ENCODE results near the gene RRAGC. TPM values are rescaled to one million over a fixed set of nuclear protein-coding genes. Genes with fewer than 3 reads are reported as not detected.

Gene RRAGC
- total and polyA plus RNA-seq, 2 donors (not counting 1 experiment from before 2014, with no cell fraction given) = 27.4 to 53.4 TPM

GRCh38 chr1:38827318-38827717 is 32.3 kb downstream of the RRAGC start:
- Histone ChIP-seq H3K4me2 (ENCODE audit: extremely low read depth, insufficient read depth, low read length) (no peak overlapping the region), H3K9me3 (ENCODE audit: control insufficient read depth, insufficient read depth, low read depth, low read length) (no peaks in the 10 kb centered on the region), H3K27me3 (ENCODE audit: control insufficient read depth, insufficient read depth, low read length) (peaks cover 6% of the 10 kb centered on the region), H3K9ac (ENCODE audit: insufficient read depth, low read length) (no peak overlapping the region), H3K4me1 (ENCODE audit: control insufficient read depth, extremely low read depth, insufficient read depth, low read length) (no peaks in the 10 kb centered on the region), H2AFZ (ENCODE audit: low read length) (no peak overlapping the region), H3K36me3 (ENCODE audit: control insufficient read depth, insufficient read depth, low read length) (no peaks in the 10 kb centered on the region), H3K27ac (ENCODE audit: insufficient read depth, low read length) (no peak overlapping the region), H3K4me3 (replicated peaks in 1 of 4; ENCODE audit: control extremely low read depth in 1 of 4, insufficient read depth in 1 of 4, low read depth in 3 of 4, low read length in 4 of 4) (no peak overlapping the region), H4K20me1 (ENCODE audit: control insufficient read depth, extremely low read depth, insufficient read depth, low read length) (no peaks in the 10 kb centered on the region), H3K79me2 (ENCODE audit: control insufficient read depth, insufficient read depth, low read length) (no peaks in the 10 kb centered on the region)
- no peak for DNase-seq (ENCODE audit: low read depth in 2 of 2)
- TF ChIP-seq CTCF (conservative IDR thresholded peaks at IDR 0.05 in 1 of 2, IDR thresholded peaks at IDR 0.05 in 1 of 2; ENCODE audit: low read depth in 1 of 2, low read length in 2 of 2) (no peak), EZH2 (IDR thresholded peaks at IDR 0.05; ENCODE audit: low read length, missing control alignments) (no peak)

DNA sequence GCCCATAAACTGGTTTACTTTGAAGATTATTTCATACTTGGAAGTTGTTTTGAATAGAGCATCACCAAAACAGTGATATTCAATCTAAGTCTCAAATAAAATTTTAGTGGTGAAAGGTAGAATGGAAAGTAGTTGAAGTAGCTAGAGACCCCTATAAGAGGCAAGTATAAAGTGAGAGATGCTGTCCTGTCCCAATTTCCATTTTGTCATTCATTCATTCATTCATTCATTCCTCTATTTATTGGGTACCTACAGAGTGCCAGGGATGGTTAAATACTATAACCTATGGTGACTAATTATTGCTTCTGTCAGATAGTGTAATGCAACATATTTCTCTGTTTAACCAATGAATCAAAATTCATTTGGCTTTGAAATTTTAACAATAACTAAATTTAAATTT is 32.7 kb downstream of the RRAGC start:
- Histone ChIP-seq H2AFZ (ENCODE audit: low read length) (no peak overlapping the region), H3K27me3 (ENCODE audit: control insufficient read depth, insufficient read depth, low read length) (peaks cover 6% of the 10 kb centered on the region), H3K4me3 (replicated peaks in 1 of 4; ENCODE audit: control extremely low read depth in 1 of 4, insufficient read depth in 1 of 4, low read depth in 3 of 4, low read length in 4 of 4) (no peak overlapping the region), H4K20me1 (ENCODE audit: control insufficient read depth, extremely low read depth, insufficient read depth, low read length) (no peaks in the 10 kb centered on the region), H3K9me3 (ENCODE audit: control insufficient read depth, insufficient read depth, low read depth, low read length) (no peaks in the 10 kb centered on the region), H3K4me2 (ENCODE audit: extremely low read depth, insufficient read depth, low read length) (no peak overlapping the region), H3K9ac (ENCODE audit: insufficient read depth, low read length) (no peak overlapping the region), H3K36me3 (ENCODE audit: control insufficient read depth, insufficient read depth, low read length) (no peaks in the 10 kb centered on the region), H3K27ac (ENCODE audit: insufficient read depth, low read length) (no peak overlapping the region), H3K4me1 (ENCODE audit: control insufficient read depth, extremely low read depth, insufficient read depth, low read length) (no peaks in the 10 kb centered on the region), H3K79me2 (ENCODE audit: control insufficient read depth, insufficient read depth, low read length) (no peaks in the 10 kb centered on the region)
- TF ChIP-seq CTCF (conservative IDR thresholded peaks at IDR 0.05 in 1 of 2, IDR thresholded peaks at IDR 0.05 in 1 of 2; ENCODE audit: low read depth in 1 of 2, low read length in 2 of 2) (no peak), EZH2 (IDR thresholded peaks at IDR 0.05; ENCODE audit: low read length, missing control alignments) (no peak)
- no peak for DNase-seq (ENCODE audit: low read depth in 2 of 2)

GRCh38 chr1:38826262-38826661 is 33.3 kb downstream of the RRAGC start:
- Histone ChIP-seq H3K79me2 (ENCODE audit: control insufficient read depth, insufficient read depth, low read length) (no peaks in the 10 kb centered on the region), H3K36me3 (ENCODE audit: control insufficient read depth, insufficient read depth, low read length) (no peaks in the 10 kb centered on the region), H3K27me3 (ENCODE audit: control insufficient read depth, insufficient read depth, low read length) (peaks cover 6% of the 10 kb centered on the region), H3K4me2 (ENCODE audit: extremely low read depth, insufficient read depth, low read length) (no peak overlapping the region), H3K9me3 (ENCODE audit: control insufficient read depth, insufficient read depth, low read depth, low read length) (no peaks in the 10 kb centered on the region), H3K4me3 (replicated peaks in 1 of 4; ENCODE audit: control extremely low read depth in 1 of 4, insufficient read depth in 1 of 4, low read depth in 3 of 4, low read length in 4 of 4) (no peak overlapping the region), H2AFZ (ENCODE audit: low read length) (no peak overlapping the region), H4K20me1 (ENCODE audit: control insufficient read depth, extremely low read depth, insufficient read depth, low read length) (no peaks in the 10 kb centered on the region), H3K4me1 (ENCODE audit: control insufficient read depth, extremely low read depth, insufficient read depth, low read length) (no peaks in the 10 kb centered on the region), H3K27ac (ENCODE audit: insufficient read depth, low read length) (no peak overlapping the region), H3K9ac (ENCODE audit: insufficient read depth, low read length) (no peak overlapping the region)
- peak in 1 of 2 donors; percentile 13 for DNase-seq (ENCODE audit: low read depth in 2 of 2)
- TF ChIP-seq CTCF (conservative IDR thresholded peaks at IDR 0.05 in 1 of 2, IDR thresholded peaks at IDR 0.05 in 1 of 2; ENCODE audit: low read depth in 1 of 2, low read length in 2 of 2) (no peak), EZH2 (IDR thresholded peaks at IDR 0.05; ENCODE audit: low read length, missing control alignments) (no peak)
